Upper lobe of left lung (tissue), 6 donors: ENCODE data around the gene EXT2. TPM values are rescaled to one million over a fixed set of nuclear protein-coding genes. Genes with fewer than 3 reads are reported as not detected.

Experiments
- ATAC-seq, 2 donors: fragments of 200-7000 bp; cut with Tn5 transposase; one replicate each; pipeline ENCODE4 v1.9.1; 2022; ENCODE audit warnings: mild to moderate bottlenecking in 2 of 2, moderate library complexity in 2 of 2; ENCODE audit not compliant: low FRiP score in 2 of 2
- DNase-seq, 2 donors: peaks; one replicate each; pipeline ENCODE4 v3.0.0-alpha.2; 2019 to 2020
- H3K27ac ChIP-seq, 4 donors: fragments of 200-600 bp; sonication (generic); one replicate each; pipeline ENCODE4 v1.5.1; 2016 to 2019
- H3K27me3 ChIP-seq, 4 donors: fragments of 200-600 bp; sonication (generic); one replicate each; pipeline ENCODE4 v1.5.1; 2017 to 2019
- H3K36me3 ChIP-seq, 4 donors: fragments of 200-600 bp; sonication (generic); one replicate each; pipeline ENCODE4 v1.5.1; 2016 to 2019
- H3K4me1 ChIP-seq, 4 donors: fragments of 200-600 bp; sonication (generic); one replicate each; pipeline ENCODE4 v1.5.1; 2018 to 2019
- H3K4me3 ChIP-seq, 4 donors: fragments of 200-600 bp; sonication (generic); one replicate each; pipeline ENCODE4 v1.5.1; 2017 to 2019; ENCODE audit warnings: mild to moderate bottlenecking in 2 of 4, moderate library complexity in 1 of 4
- H3K9me3 ChIP-seq, 4 donors: fragments of 200-600 bp; sonication (generic); one replicate each; pipeline ENCODE4 v1.5.1; 2018 to 2019
- CTCF ChIP-seq, 6 experiments: fragments of 450-650 bp in 4 of 6; fragments of 200-600 bp in 2 of 6; sonication (generic) in 2 of 6; IDR thresholded peaks; one replicate each; pipeline ENCODE4 v1.5.1; 2016 to 2019; ENCODE audit warnings: antibody characterized with exemption in 6 of 6
- EP300 ChIP-seq, 4 donors: sonication (generic); formaldehyde crosslinking; IDR thresholded peaks; one replicate each; pipeline ENCODE4 v1.5.1; 2017; ENCODE audit warnings: antibody characterized with exemption in 4 of 4, control low read depth in 2 of 4
- POLR2A ChIP-seq, 4 donors: fragments of 450-650 bp; IDR thresholded peaks; one replicate each; pipeline ENCODE4 v1.5.1; 2016 to 2017; ENCODE audit warnings: antibody characterized with exemption in 4 of 4, mild to moderate bottlenecking in 2 of 4
- POLR2AphosphoS5 ChIP-seq, 2 donors: sonication (generic); formaldehyde crosslinking; IDR thresholded peaks; one replicate each; pipeline ENCODE4 v1.5.1; 2017; ENCODE audit warnings: antibody characterized with exemption in 2 of 2
- WGBS, 2 donors: methylation state at CpG; one replicate each; pipeline ENCODE4 v1.1.5; 2017 to 2018; 5-methylcytosine and 5-hydroxymethylcytosine counted together
- total RNA-seq, 6 donors: library from RNA; depleted of rRNA in 4 of 6; stranded (reverse); fragments of >200 nt in 4 of 6; gene quantifications; one replicate each; pipeline versions ENCODE4 v1.1.0 to v1.2.1, GENCODE V29; 2016 to 2021
- donor health status: DM: no; HTN: no; CAD: no; lungs with moderate emphysema.
- donor health status: DM: no; HTN: yes; CAD: no; lungs with severe emphysema.

Gene EXT2
- total RNA-seq, 6 donors from 2014 or later: 45.3 to 64.0 (median 57.4) TPM

- peaks cover 0 to 32% (median 6%) of the 10 kb centered on the region in 4 donors for H3K36me3 ChIP-seq
- TF ChIP-seq EP300 (IDR thresholded peaks at IDR 0.05) (no peak), POLR2A (IDR thresholded peaks at IDR 0.05) (no peak), POLR2AphosphoS5 (IDR thresholded peaks at IDR 0.05) (no peak), CTCF (IDR thresholded peaks at IDR 0.05) (no peak)
Measured at GRCh38 chr11:44071157-44071556, 24.3 kb upstream of the EXT2 start.

GRCh38 chr11:44072757-44073658, 22.5 kb upstream of the EXT2 start:
- TF ChIP-seq EP300 (IDR thresholded peaks at IDR 0.05) (no peak), POLR2AphosphoS5 (IDR thresholded peaks at IDR 0.05) (no peak), POLR2A (IDR thresholded peaks at IDR 0.05) (no peak), CTCF (IDR thresholded peaks at IDR 0.05) (no peak)
- H3K4me1 ChIP-seq: peaks cover 0 to 3% (median 0%) of the 10 kb centered on the region in 4 donors
- WGBS, 2 donors: 91 to 93% methylated on average over 6 to 8 of the region's 8 CpGs
- ATAC-seq (no peak), DNase-seq (no peak)
- H3K4me3 ChIP-seq: no peak overlapping the region
- no peak overlapping the region for H3K27ac ChIP-seq
- H3K9me3 ChIP-seq: no peaks in the 10 kb centered on the region
- peaks cover 0 to 35% (median 6%) of the 10 kb centered on the region in 4 donors for H3K36me3 ChIP-seq
- no peaks in the 10 kb centered on the region for H3K27me3 ChIP-seq

More at GRCh38 chr11:44071157-44071556, 24.3 kb upstream of the EXT2 start:
- Histone ChIP-seq H3K27me3 (no peaks in the 10 kb centered on the region), H3K9me3 (no peaks in the 10 kb centered on the region), H3K4me1 (peaks cover 5 to 14% (median 10%) of the 10 kb centered on the region in 4 donors), H3K27ac (no peak overlapping the region), H3K4me3 (no peak overlapping the region)
- DNase-seq: no peak
- 93 to 96% methylated on average over 3 of the region's 3 CpGs for WGBS, 2 donors
- no peak for ATAC-seq

GRCh38 chr11:44078794-44079193, 16.7 kb upstream of the EXT2 start:
- peaks cover 0 to 3% (median 0%) of the 10 kb centered on the region in 4 donors for H3K4me1 ChIP-seq
- H3K36me3 ChIP-seq: peaks cover 0 to 44% (median 17%) of the 10 kb centered on the region in 4 donors

GRCh38 chr11:44079376-44079775, 16.1 kb upstream of the EXT2 start:
- H3K4me1 ChIP-seq: peaks cover 0 to 3% (median 0%) of the 10 kb centered on the region in 4 donors
- TF ChIP-seq POLR2AphosphoS5 (IDR thresholded peaks at IDR 0.05): no peak
- no peak for TF ChIP-seq POLR2A (IDR thresholded peaks at IDR 0.05)
- TF ChIP-seq CTCF (IDR thresholded peaks at IDR 0.05): no peak
- TF ChIP-seq EP300 (IDR thresholded peaks at IDR 0.05): no peak
- H3K9me3 ChIP-seq: no peaks in the 10 kb centered on the region
- H3K36me3 ChIP-seq: peaks cover 0 to 43% (median 17%) of the 10 kb centered on the region in 4 donors
- H3K4me3 ChIP-seq: no peak overlapping the region
- WGBS, 2 donors: 79 to 89% methylated on average over 5 to 6 of the region's 6 CpGs
- DNase-seq (no peak), ATAC-seq (no peak)
- H3K27ac ChIP-seq: no peak overlapping the region
- no peaks in the 10 kb centered on the region for H3K27me3 ChIP-seq

More at GRCh38 chr11:44078794-44079193, 16.7 kb upstream of the EXT2 start:
- H3K27me3 ChIP-seq: no peaks in the 10 kb centered on the region
- TF ChIP-seq POLR2AphosphoS5 (IDR thresholded peaks at IDR 0.05) (no peak), CTCF (IDR thresholded peaks at IDR 0.05) (no peak), EP300 (IDR thresholded peaks at IDR 0.05) (no peak), POLR2A (IDR thresholded peaks at IDR 0.05) (no peak)
- no peak overlapping the region for H3K27ac ChIP-seq
- no peak for ATAC-seq
- no peaks in the 10 kb centered on the region for H3K9me3 ChIP-seq
- H3K4me3 ChIP-seq: no peak overlapping the region
- DNase-seq: no peak
- 70 to 92% methylated on average over 4 to 5 of the region's 5 CpGs for WGBS, 2 donors
